ENCODE results near the gene NDOR1. TPM values are rescaled to one million over a fixed set of nuclear protein-coding genes. Genes with fewer than 3 reads are reported as not detected.

NDOR1 gene
- total RNA-seq, 6 donors from 2014 or later, result 7.7 to 54.5 (median 18.5) TPM

DNA sequence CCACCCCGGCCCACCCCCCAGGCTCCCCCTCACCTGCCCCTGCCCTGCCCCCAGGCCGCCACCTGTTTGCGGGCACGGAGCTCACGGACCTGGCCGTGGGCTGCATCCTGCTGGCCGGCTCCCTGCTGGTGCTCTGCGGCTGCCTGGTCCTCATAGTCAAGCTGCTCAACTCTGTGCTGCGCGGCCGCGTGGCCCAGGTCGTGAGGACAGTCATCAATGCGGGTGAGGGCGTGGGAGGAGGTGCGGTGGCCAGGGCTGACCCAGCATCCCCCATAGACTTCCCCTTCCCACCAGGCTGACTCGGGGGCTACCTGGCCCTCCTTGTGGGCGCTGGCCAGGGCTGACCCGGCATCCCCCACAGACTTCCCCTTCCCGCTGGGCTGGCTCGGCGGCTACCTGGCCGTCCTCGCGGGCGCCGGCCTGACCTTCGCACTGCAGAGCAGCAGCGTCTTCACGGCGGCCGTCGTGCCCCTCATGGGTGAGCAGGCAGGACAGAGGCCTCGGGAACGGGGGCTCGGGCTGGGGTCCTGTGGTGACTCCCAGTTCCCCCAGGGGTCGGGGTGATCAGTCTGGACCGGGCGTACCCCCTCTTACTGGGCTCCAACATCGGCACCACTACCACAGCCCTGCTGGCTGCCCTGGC, 28.7 kb downstream of the NDOR1 start:
- no peaks in the 10 kb centered on the region for H3K9me3 ChIP-seq
- ATAC-seq (ENCODE audit: low FRiP score in 2 of 2) (no peak), DNase-seq (peak in 1 of 2 donors; percentile 81)
- H3K36me3 ChIP-seq, result no peaks in the 10 kb centered on the region
- peaks cover 0 to 27% (median 4%) of the 10 kb centered on the region in 4 donors for H3K27me3 ChIP-seq
- H3K4me1 ChIP-seq, result peaks cover 15 to 38% (median 22%) of the 10 kb centered on the region in 4 donors
- WGBS, 2 donors, result 52% methylated on average over 26 of the region's 40 CpGs; no CpG with 5 or more reads in 1 of the 2 donors
- TF ChIP-seq EP300 (IDR thresholded peaks at IDR 0.05) (no peak), POLR2AphosphoS5 (IDR thresholded peaks at IDR 0.05) (no peak), POLR2A (IDR thresholded peaks at IDR 0.05) (no peak)
- TF ChIP-seq, protein P1, sequence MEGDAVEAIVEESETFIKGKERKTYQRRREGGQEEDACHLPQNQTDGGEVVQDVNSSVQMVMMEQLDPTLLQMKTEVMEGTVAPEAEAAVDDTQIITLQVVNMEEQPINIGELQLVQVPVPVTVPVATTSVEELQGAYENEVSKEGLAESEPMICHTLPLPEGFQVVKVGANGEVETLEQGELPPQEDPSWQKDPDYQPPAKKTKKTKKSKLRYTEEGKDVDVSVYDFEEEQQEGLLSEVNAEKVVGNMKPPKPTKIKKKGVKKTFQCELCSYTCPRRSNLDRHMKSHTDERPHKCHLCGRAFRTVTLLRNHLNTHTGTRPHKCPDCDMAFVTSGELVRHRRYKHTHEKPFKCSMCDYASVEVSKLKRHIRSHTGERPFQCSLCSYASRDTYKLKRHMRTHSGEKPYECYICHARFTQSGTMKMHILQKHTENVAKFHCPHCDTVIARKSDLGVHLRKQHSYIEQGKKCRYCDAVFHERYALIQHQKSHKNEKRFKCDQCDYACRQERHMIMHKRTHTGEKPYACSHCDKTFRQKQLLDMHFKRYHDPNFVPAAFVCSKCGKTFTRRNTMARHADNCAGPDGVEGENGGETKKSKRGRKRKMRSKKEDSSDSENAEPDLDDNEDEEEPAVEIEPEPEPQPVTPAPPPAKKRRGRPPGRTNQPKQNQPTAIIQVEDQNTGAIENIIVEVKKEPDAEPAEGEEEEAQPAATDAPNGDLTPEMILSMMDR (IDR thresholded peaks at IDR 0.05), result no peak
- H3K4me3 ChIP-seq, result no peak overlapping the region
- no peak overlapping the region for H3K27ac ChIP-seq

DNA sequence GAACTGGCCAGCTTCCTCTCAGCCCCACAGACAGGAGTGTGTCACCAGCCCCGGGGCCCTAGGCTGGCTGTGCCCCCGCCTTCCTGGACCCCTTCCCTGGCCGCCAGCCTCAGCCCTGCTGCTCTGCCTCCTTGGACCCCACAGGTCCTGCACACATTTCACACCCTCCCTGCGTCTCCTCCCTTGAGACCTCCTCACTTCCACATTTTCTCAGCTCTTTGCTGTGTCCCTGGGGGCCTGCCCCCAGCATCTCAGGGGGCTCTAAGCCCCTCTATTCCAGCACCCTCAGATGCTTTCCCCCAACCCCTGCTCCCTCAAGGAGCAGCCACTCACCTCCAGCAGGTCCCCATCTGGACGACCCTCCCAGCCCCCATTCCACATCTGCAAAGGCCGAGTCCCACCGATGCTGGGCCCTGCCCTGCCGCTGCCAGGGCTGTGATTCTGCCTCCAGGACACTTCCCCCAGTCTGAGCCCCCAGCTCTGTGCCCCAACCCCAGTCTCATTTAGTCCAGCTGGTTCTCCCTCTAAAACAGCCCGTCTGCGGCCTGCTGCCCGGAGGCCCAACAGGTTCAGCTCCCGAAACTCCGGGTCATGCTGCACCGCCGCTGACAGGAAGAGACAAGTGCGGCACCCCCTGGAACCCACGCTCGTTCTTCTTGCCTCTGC, 29.4 kb downstream of the NDOR1 start:
- ATAC-seq (ENCODE audit: low FRiP score in 2 of 2) (no peak), DNase-seq (peak in 1 of 2 donors; percentile 73)
- Histone ChIP-seq H3K4me3 (no peak overlapping the region), H3K4me1 (peaks cover 19 to 45% (median 28%) of the 10 kb centered on the region in 4 donors), H3K27me3 (peaks cover 0 to 20% (median 4%) of the 10 kb centered on the region in 4 donors), H3K27ac (no peak overlapping the region), H3K36me3 (no peaks in the 10 kb centered on the region), H3K9me3 (no peaks in the 10 kb centered on the region)
- WGBS, 2 donors, result 81 to 82% methylated on average over 14 to 16 of the region's 18 CpGs
- TF ChIP-seq, protein P1 (IDR thresholded peaks at IDR 0.05), result no peak
- TF ChIP-seq EP300 (IDR thresholded peaks at IDR 0.05) (no peak), POLR2AphosphoS5 (IDR thresholded peaks at IDR 0.05) (no peak), POLR2A (IDR thresholded peaks at IDR 0.05) (no peak)

DNA sequence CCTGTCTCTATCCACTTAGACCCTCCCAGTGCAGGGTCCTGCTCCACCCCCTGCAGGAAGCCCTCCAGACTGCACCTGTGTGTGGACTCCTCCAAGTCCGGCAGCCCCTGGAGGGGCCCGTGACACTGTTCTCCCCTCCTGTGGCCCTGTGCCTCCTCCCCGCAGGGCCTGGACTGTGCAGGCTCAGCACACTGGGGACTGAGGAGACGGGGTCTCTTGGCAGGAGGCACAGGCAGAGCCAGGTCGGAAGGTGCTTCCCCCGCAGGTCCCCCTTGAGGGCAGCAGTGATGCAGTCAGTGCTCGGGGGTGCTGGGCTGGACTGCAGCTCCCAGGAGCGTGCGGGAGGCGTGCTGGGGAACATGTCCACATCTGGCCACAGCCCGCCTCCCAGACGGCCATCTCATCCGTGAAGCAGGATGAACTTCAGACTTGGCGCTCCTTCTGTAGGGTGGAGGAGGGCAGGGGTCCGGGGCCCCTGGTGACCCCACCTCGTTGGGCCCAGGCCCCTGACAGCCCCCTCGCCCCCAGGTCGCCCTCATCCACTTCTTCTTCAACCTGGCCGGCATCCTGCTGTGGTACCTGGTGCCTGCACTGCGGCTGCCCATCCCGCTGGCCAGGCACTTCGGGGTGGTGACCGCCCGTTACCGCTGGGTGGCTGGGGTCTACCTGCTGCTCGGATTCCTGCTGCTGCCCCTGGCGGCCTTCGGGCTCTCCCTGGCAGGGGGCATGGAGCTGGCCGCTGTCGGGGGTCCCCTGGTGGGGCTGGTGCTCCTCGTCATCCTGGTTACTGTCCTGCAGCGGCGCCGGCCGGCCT, 30.1 kb downstream of the NDOR1 start:
- TF ChIP-seq POLR2A (IDR thresholded peaks at IDR 0.05), result no peak
- Histone ChIP-seq H3K9me3 (no peaks in the 10 kb centered on the region), H3K36me3 (no peaks in the 10 kb centered on the region), H3K4me3 (peak overlapping the region in 3 of 4 donors; percentile 3 to 29 (median 21)), H3K4me1 (peaks cover 23 to 52% (median 30%) of the 10 kb centered on the region in 4 donors), H3K27ac (no peak overlapping the region), H3K27me3 (peaks cover 0 to 14% (median 3%) of the 10 kb centered on the region in 4 donors)
- DNase-seq (peak in 1 of 2 donors; percentile 82), ATAC-seq (ENCODE audit: low FRiP score in 2 of 2) (no peak)
- 64 to 75% methylated on average over 3 to 20 of the region's 35 CpGs for WGBS, 2 donors

DNA sequence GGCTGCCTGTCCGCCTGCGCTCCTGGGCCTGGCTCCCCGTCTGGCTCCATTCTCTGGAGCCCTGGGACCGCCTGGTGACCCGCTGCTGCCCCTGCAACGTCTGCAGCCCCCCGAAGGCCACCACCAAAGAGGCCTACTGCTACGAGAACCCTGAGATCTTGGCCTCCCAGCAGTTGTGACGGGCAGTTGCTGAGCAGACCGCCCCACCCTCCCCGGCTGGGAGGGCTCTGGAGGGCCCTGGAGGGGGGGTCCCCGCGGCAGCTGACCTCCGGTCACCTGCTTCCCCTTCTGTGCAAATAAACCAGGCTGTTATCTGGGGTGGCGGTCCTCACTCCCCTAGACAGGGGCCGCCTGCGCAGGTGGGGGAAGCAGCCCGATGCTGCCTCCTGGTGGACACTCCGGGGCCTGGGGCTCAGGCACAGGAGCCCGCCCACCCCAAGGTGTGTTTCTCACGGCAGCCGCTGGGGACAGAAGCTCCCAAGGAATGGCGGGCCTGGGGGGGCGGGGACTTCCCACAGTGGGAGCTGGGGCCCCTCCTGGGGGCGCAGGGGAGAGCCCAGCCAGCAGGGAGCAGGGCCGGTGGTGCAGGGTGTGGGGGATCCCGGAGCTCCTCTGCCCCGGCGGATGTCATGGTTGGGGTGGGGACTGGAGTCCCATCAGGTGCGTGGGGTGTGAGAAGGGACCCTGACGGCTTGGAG, 30.9 kb downstream of the NDOR1 start:
- no peaks in the 10 kb centered on the region for H3K9me3 ChIP-seq
- WGBS, 2 donors, result 7 to 20% methylated on average over 1 to 18 of the region's 31 CpGs
- H3K27ac ChIP-seq, result peak overlapping the region in 1 of 4 donors; percentile 64
- peaks cover 0 to 14% (median 3%) of the 10 kb centered on the region in 4 donors for H3K27me3 ChIP-seq
- peaks cover 23 to 52% (median 30%) of the 10 kb centered on the region in 4 donors for H3K4me1 ChIP-seq
- no peaks in the 10 kb centered on the region for H3K36me3 ChIP-seq
- peak; percentile 94 for DNase-seq
- peak overlapping the region in 3 of 4 donors; percentile 3 to 29 (median 21) for H3K4me3 ChIP-seq
- peak; percentile 62 to 81 for ATAC-seq (ENCODE audit: low FRiP score in 2 of 2)
- TF ChIP-seq EP300 (IDR thresholded peaks at IDR 0.05) (no peak), POLR2A (IDR thresholded peaks at IDR 0.05) (no peak), POLR2AphosphoS5 (IDR thresholded peaks at IDR 0.05) (no peak)
- TF ChIP-seq, protein P1 (IDR thresholded peaks at IDR 0.05), result peak; percentile 99 to 100 (median 99)
